ENCODE measurements around the gene LRRC36.

The LRRC36 gene

GRCh38 chr16:67424261-67424615, 97.6 kb downstream of the LRRC36 start:
- no peak for DNase-seq (ENCODE audit: low read depth)

GRCh38 chr16:67425061-67425460, 98.4 kb downstream of the LRRC36 start:
- no peak for DNase-seq (ENCODE audit: low read depth)

GRCh38 chr16:67425580-67425979, 99.0 kb downstream of the LRRC36 start:
- no peak for DNase-seq (ENCODE audit: low read depth)

DNA sequence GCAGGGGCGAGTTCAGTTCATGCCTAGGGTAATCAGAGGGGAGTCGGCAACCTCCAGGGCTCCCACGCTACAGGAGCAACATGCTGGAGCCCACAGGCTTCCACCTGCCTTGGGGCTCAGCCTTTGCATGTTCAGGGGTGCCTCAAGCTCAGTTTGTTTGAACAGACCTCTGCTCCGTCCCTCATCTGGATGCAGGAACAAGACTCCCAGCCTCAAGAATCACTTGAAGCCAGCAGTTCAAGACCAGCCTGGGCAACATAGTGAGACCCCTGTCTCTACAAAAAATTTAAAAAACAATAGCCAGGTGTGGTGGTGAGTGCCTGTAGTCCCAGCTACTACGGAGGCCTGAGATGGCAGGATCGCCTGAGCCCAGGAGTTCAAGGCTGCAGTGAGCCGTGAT, 99.4 kb downstream of the LRRC36 start:
- DNase-seq (ENCODE audit: low read depth) = no peak

DNA sequence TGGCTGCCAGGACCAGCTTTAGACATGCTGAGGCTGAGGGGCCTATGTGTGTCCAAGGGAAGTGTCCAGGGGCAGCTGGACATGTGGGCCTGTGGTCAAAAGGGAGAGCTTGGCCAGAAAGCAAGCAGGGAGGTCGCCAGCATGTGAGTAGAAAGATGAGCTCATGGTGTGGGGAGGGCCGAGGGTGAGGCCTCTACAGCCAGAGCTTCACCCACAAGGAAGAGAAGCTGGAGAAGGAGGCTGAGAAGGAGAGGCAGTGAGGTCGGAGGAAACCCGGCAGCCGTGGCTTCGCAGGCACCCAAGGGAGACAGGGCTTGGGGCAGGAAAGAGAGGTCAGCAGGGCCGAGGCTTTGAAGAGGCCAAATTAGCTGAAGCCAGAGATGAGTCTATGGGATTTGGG, 100.3 kb downstream of the LRRC36 start:
- no peak for DNase-seq (ENCODE audit: low read depth)

DNA sequence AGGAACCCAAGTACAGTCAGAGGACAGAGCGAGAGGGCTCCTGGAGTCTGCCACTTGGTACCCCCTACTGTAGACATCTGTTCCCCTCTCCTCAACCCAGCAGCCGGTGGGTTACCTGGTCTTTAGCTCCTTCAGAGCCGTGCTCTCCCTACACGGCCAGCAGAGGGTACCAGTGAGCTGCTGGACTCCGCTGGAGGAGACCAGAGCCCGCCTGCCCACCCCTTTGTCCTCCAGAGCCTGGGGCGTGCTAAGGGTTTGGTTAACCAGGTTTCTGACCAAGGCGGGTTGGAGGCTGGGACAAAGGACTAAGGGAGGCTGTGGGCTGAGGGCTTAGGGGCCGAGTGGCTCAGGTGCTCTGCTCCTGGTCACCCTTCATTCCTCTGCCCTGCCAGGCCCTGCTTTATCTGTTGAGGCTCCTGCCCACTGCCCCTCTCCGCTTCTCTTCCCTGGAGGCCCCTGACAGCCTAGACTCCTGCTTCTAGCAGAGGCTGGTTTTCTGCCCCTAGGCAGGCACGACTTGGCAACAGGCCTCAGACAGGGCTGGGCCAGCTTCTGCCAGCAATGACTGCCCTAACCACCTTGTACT, 101.6 kb downstream of the LRRC36 start:
- no peak for DNase-seq (ENCODE audit: low read depth)

DNA sequence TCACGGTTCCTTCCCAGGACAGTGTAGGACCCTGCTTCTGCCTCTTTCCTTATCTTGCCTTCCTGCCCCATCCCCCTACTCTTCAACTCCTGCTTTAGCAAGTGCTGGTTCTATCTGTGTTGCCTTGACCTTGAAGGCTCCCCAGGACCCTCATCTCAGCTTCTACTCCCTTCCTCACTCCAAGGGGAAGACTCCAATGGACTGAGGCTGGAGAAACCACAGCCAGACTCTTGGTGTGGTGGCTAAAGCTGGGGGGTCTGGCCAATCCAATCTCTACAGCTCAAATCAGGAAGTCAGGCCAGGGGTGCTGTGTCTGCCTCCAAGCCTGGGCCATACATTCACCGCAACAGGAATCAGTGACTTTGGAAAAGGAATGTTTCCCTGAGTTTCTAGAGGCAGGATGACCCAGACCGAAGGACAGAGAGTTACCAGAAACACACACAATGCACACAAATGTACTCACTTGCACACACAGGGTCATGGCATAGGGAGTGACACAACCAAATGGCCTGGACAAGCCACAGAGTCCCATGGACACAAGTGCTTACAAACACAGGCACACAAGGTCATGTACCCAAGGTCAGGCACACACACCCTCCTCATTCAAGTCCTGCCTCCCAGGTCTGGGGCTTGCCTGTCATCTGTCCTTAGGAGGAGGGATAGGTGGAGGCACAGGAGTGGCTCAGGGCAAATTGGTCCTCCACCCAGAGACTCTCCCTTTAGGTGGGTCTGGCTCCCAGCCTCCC, 102.6 kb downstream of the LRRC36 start:
- no peak for DNase-seq (ENCODE audit: low read depth)

GRCh38 chr16:67429799-67430503, 103.3 kb downstream of the LRRC36 start:
- no peak for DNase-seq (ENCODE audit: low read depth)

GRCh38 chr16:67430504-67430976, 103.9 kb downstream of the LRRC36 start:
- no peak for DNase-seq (ENCODE audit: low read depth)

DNA sequence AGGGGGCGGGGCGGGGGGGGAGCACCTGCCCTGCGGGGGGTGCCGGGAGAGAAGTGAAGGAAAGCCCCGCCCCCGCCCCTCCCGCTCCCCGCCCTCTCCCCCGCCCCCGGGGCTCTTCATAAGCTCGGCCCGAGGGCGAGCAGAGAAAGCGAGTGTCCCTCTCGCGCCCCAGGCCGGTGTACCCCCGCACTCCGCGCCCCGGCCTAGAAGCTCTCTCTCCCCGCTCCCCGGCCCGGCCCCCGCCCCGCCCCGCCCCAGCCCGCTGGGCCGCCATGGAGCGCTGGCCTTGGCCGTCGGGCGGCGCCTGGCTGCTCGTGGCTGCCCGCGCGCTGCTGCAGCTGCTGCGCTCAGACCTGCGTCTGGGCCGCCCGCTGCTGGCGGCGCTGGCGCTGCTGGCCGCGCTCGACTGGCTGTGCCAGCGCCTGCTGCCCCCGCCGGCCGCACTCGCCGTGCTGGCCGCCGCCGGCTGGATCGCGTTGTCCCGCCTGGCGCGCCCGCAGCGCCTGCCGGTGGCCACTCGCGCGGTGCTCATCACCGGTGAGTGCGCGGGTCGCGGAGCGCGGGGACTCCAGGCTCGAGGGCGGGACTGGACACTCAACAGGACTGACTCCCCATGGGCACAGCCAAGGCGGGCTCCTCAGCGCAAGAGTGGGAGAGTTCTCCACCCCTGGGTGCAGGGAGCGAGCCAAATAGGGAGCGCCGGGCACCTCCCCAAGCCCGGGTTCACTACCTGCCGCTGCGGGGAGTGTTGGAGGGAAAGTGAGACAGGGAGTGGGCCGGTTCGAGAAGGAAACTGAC, 104.6 kb downstream of the LRRC36 start, which contains the start of gene HSD11B2:
TSS of gene HSD11B2 (plus strand) at position 145 of the 798 bp plus-strand sequence. CDS start at position 273, 128 bp downstream.
- DNase-seq (ENCODE audit: low read depth) = no peak

DNA sequence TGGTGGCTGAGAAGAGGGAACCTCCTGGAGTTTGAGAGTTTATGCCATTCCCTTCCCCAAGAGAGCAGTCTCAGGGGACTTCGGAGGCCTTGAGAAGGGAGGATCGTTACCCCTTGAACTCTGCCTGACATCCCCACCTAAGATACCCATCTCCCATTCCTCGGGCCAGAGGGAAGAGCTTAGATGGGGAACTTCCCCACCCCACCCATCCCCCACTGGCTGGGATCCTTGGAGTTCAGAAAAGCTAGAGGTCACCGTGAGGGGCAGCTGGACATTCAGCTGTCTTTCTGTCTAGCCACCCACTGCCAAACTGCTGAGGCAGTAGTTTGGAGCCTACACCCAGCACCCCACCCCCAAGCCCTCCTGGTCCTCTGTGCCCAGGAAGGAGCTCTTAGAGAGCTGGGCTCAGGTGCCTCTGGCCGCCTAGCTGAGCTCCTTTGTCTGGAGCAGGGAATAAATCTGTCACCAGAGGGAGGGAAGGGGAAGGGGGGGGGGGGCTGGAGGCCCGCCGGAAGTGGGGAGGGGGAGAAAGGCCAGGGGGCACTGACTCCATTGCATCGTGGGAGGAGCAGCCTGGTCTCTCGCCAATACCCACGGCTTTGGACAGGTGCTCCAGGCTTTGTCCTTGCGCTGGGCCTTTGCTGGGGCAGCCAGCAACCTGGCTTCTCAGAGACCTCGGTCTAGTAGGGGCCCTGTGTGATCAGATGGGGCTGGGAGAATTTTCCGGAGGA, 105.3 kb downstream of the LRRC36 start:
- DNase-seq (ENCODE audit: low read depth) = no peak

- DNase-seq (ENCODE audit: low read depth) = no peak
These were observed 105.9 kb downstream of the LRRC36 start for GRCh38 chr16:67432506-67432890.

GRCh38 chr16:67433131-67433719, 106.6 kb downstream of the LRRC36 start:
- DNase-seq (ENCODE audit: low read depth) = no peak
